SK-N-SH treated with all-trans-retinoic acid at 6 μM for 48 hours (cell line): ENCODE data around the gene NRXN3.

Source experiments
- ATAC-seq: fragments of 200-7000 bp; cut with Tn5 transposase; 3 replicates; pipeline ENCODE4 v1.9.1; 2020; ENCODE audit warnings: mild to moderate bottlenecking, moderate library complexity
- CREB5 ChIP-seq: fragments of 250-450 bp; sonication (Bioruptor Pico); IDR thresholded peaks from 2 replicates; pipeline ENCODE4 v1.5.1; 2020; ENCODE audit warnings: low read depth, mild to moderate bottlenecking, moderate library complexity
- CSDC2 ChIP-seq: fragments of 250-450 bp; sonication (Bioruptor Pico); IDR thresholded peaks from 2 replicates; pipeline ENCODE4 v1.5.0; 2020; ENCODE audit warnings: mild to moderate bottlenecking, moderate library complexity
- CSRNP3 ChIP-seq: fragments of 250-450 bp; sonication (Bioruptor Pico); IDR thresholded peaks from 2 replicates; pipeline ENCODE4 v1.5.1; 2021; ENCODE audit warnings: mild to moderate bottlenecking, moderate library complexity
- ESRRG ChIP-seq: fragments of 250-450 bp; sonication (Bioruptor Pico); IDR thresholded peaks from 2 replicates; pipeline ENCODE4 v1.6.1; 2021; ENCODE audit warnings: mild to moderate bottlenecking
- GLIS3 ChIP-seq: fragments of 250-450 bp; sonication (Bioruptor Pico); IDR thresholded peaks from 2 replicates; pipeline ENCODE4 v1.5.0; 2020; ENCODE audit warnings: mild to moderate bottlenecking, moderate library complexity
- ISL1 ChIP-seq: fragments of 250-450 bp; sonication (Bioruptor Pico); IDR thresholded peaks from 2 replicates; pipeline ENCODE4 v2.1.2; 2022; ENCODE audit warnings: mild to moderate bottlenecking, moderate library complexity
- OSR1 ChIP-seq: fragments of 250-450 bp; sonication (Bioruptor Pico); IDR thresholded peaks from 2 replicates; pipeline ENCODE4 v1.8.0; 2022; ENCODE audit warnings: moderate library complexity, mild to moderate bottlenecking, inconsistent platforms
- PATZ1 ChIP-seq: fragments of 250-450 bp; sonication (Bioruptor Pico); IDR thresholded peaks from 2 replicates; pipeline ENCODE4 v1.8.0; 2020; ENCODE audit warnings: mild to moderate bottlenecking, moderate library complexity, borderline replicate concordance
- POU6F1 ChIP-seq: fragments of 250-450 bp; sonication (Bioruptor Pico); IDR thresholded peaks from 2 replicates; pipeline ENCODE4 v1.8.0; 2021; ENCODE audit warnings: low read depth, mild to moderate bottlenecking, moderate library complexity, borderline replicate concordance
- PPARA ChIP-seq: fragments of 250-450 bp; sonication (Bioruptor Pico); IDR thresholded peaks from 2 replicates; pipeline ENCODE4 v1.5.0; 2020; ENCODE audit warnings: mild to moderate bottlenecking, borderline replicate concordance
- RARB ChIP-seq: fragments of 250-450 bp; sonication (Bioruptor Pico); IDR thresholded peaks from 2 replicates; pipeline ENCODE4 v1.8.0; 2021; ENCODE audit warnings: mild to moderate bottlenecking, moderate library complexity
- SNAI2 ChIP-seq: fragments of 250-450 bp; sonication (Bioruptor Pico); IDR thresholded peaks from 2 replicates; pipeline ENCODE4 v1.5.0; 2020; ENCODE audit warnings: mild to moderate bottlenecking, moderate library complexity
- TCF4 ChIP-seq: fragments of 250-450 bp; sonication (Bioruptor Pico); IDR thresholded peaks from 2 replicates; pipeline ENCODE4 v1.8.0; 2021; ENCODE audit warnings: mild to moderate bottlenecking, moderate library complexity, borderline replicate concordance
- TOX ChIP-seq: fragments of 250-450 bp; sonication (Bioruptor Pico); IDR thresholded peaks from 2 replicates; pipeline ENCODE4 v1.8.0; 2021; ENCODE audit warnings: mild to moderate bottlenecking, moderate library complexity, borderline replicate concordance
- TSHZ2 ChIP-seq: fragments of 250-450 bp; sonication (Bioruptor Pico); IDR thresholded peaks from 2 replicates; pipeline ENCODE4 v1.5.0; 2020; ENCODE audit warnings: mild to moderate bottlenecking, moderate library complexity
- ZC3H10 ChIP-seq: fragments of 250-450 bp; sonication (Bioruptor Pico); IDR thresholded peaks from 2 replicates; pipeline ENCODE4 v1.5.1; 2021; ENCODE audit warnings: mild to moderate bottlenecking, moderate library complexity
- ZFP3 ChIP-seq: fragments of 250-450 bp; sonication (Bioruptor Pico); IDR thresholded peaks from 2 replicates; pipeline ENCODE4 v1.5.0; 2020; ENCODE audit warnings: mild to moderate bottlenecking, moderate library complexity
- ZFP30 ChIP-seq: fragments of 450-650 bp; formaldehyde crosslinking; IDR thresholded peaks from 2 replicates; pipeline ENCODE4 v1.5.0; 2022; ENCODE audit warnings: mild to moderate bottlenecking, moderate library complexity
- ZNF70 ChIP-seq: fragments of 450-650 bp; formaldehyde crosslinking; IDR thresholded peaks from 2 replicates; pipeline ENCODE4 v1.5.0; 2020; ENCODE audit warnings: mild to moderate bottlenecking, moderate library complexity

NRXN3 gene

GRCh38 chr14:79318371-79318770 is 1148.2 kb downstream of the NRXN3 start:
- no peak; the same call in 2 of the 3 replicates for ATAC-seq
- TF ChIP-seq SNAI2 (CRISPR knock-in tag) (no peak), CSDC2 (CRISPR knock-in tag) (no peak), TSHZ2 (CRISPR knock-in tag) (no peak), ZFP3 (CRISPR knock-in tag) (no peak), TCF4 (no peak), ZC3H10 (CRISPR knock-in tag) (no peak), GLIS3 (CRISPR knock-in tag) (no peak)

- no peak for TF ChIP-seq CSRNP3 (CRISPR knock-in tag)
- TF ChIP-seq TOX (CRISPR knock-in tag) = no peak
- TF ChIP-seq GLIS3 (CRISPR knock-in tag) = no peak
- no peak for TF ChIP-seq PATZ1 (CRISPR knock-in tag)
- TF ChIP-seq ZNF70 (CRISPR knock-in tag) = no peak
- no peak for TF ChIP-seq OSR1 (CRISPR knock-in tag)
- no peak for TF ChIP-seq SNAI2 (CRISPR knock-in tag)
- TF ChIP-seq PPARA (CRISPR knock-in tag) = no peak
- TF ChIP-seq ISL1 (CRISPR knock-in tag) = no peak
- no peak for TF ChIP-seq RARB
- TF ChIP-seq ESRRG = no peak
- TF ChIP-seq, all 23 proteins: peak for 0
- ATAC-seq = no peak
Observed at GRCh38 chr14:79320561-79320960, 1150.4 kb downstream of the NRXN3 start.

- no peak for ATAC-seq
- TF ChIP-seq ESRRG = no peak
Observed at GRCh38 chr14:79321070-79321469, 1150.9 kb downstream of the NRXN3 start.

GRCh38 chr14:79325071-79325470 is 1154.9 kb downstream of the NRXN3 start:
- no peak for TF ChIP-seq CSDC2 (CRISPR knock-in tag)
- no peak for TF ChIP-seq RARB
- no peak for TF ChIP-seq CREB5 (CRISPR knock-in tag)
- no peak for TF ChIP-seq PATZ1 (CRISPR knock-in tag)
- no peak for TF ChIP-seq ZFP30 (CRISPR knock-in tag)
- no peak for TF ChIP-seq PPARA (CRISPR knock-in tag)
- TF ChIP-seq ZC3H10 (CRISPR knock-in tag) = no peak
- no peak for TF ChIP-seq SNAI2 (CRISPR knock-in tag)
- TF ChIP-seq POU6F1 (CRISPR knock-in tag) = no peak
- TF ChIP-seq ZNF70 (CRISPR knock-in tag) = no peak
- TF ChIP-seq ZFP3 (CRISPR knock-in tag) = no peak
- TF ChIP-seq TSHZ2 (CRISPR knock-in tag) = no peak
- ATAC-seq = no peak
